GM15510 (cell line): Measurements from ENCODE around the gene DNAJB1.

Experiments
- POLR2A ChIP-seq: IDR thresholded peaks from 3 replicates; pipeline ENCODE4 v1.6.1; 2011; ENCODE audit warnings: borderline replicate concordance; ENCODE audit not compliant: insufficient read length; ENCODE audit errors: extremely low read depth

The DNAJB1 gene

GRCh38 chr19:14556662-14557188, 38.5 kb upstream of the DNAJB1 start:
- TF ChIP-seq POLR2A = no peak

GRCh38 chr19:14555918-14556661, 37.9 kb upstream of the DNAJB1 start:
- no peak for TF ChIP-seq POLR2A

GRCh38 chr19:14554382-14554812, 36.2 kb upstream of the DNAJB1 start:
- TF ChIP-seq POLR2A = no peak

- TF ChIP-seq POLR2A = no peak
Measured at GRCh38 chr19:14553939-14554243, 35.7 kb upstream of the DNAJB1 start.

GRCh38 chr19:14553042-14553938, 35.1 kb upstream of the DNAJB1 start:
- TF ChIP-seq POLR2A = no peak

- no peak for TF ChIP-seq POLR2A
Measured at GRCh38 chr19:14550201-14550754, 32.1 kb upstream of the DNAJB1 start.

- no peak for TF ChIP-seq POLR2A
Measured at GRCh38 chr19:14545716-14546082, 27.5 kb upstream of the DNAJB1 start.

GRCh38 chr19:14544977-14545715, 26.9 kb upstream of the DNAJB1 start:
- no peak for TF ChIP-seq POLR2A

GRCh38 chr19:14544047-14544446, 25.9 kb upstream of the DNAJB1 start:
- TF ChIP-seq POLR2A = no peak

- no peak for TF ChIP-seq POLR2A
Measured at GRCh38 chr19:14542711-14543328, 24.6 kb upstream of the DNAJB1 start.

- TF ChIP-seq POLR2A = no peak
Measured at GRCh38 chr19:14540741-14541525, 22.7 kb upstream of the DNAJB1 start.

- no peak for TF ChIP-seq POLR2A
Measured at GRCh38 chr19:14536926-14537692, 18.9 kb upstream of the DNAJB1 start.

GRCh38 chr19:14533450-14533849, 15.3 kb upstream of the DNAJB1 start:
- TF ChIP-seq POLR2A = no peak
